GM18867 (cell line): ENCODE results near the gene NAMPT.
"Not testable (repeated sequence)": the region's sequence is repeated elsewhere in the genome, so short reads cannot be mapped to it uniquely, and the experiment has no call there.

Source experiments
- ATAC-seq: cut with Tn5 transposase; IDR thresholded peaks from one replicate; pipeline ENCODE4 v1.9.1; 2021; ENCODE audit warnings: mild to moderate bottlenecking, moderate library complexity; ENCODE audit not compliant: unreplicated experiment

The NAMPT gene

DNA sequence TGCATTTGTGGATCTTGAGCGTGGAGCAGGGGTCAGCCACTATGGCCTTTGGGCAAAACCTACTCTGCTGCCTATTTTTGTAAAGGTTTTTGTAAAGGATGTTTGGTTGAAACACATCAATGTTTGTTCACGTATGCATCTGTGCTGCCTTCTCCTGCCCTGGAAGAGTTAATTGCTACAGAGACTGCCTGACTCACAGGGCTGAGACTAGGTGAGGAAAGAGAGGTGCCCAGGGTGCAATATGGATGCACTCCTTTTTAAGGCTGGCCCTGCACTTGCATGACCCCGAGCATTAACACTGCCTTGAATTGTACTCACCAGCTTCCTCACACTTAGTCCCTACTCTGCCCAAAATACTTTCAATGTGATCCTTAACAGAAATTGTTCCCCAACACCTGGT is 20.9 kb upstream of the NAMPT start:
- ATAC-seq = no peak

DNA sequence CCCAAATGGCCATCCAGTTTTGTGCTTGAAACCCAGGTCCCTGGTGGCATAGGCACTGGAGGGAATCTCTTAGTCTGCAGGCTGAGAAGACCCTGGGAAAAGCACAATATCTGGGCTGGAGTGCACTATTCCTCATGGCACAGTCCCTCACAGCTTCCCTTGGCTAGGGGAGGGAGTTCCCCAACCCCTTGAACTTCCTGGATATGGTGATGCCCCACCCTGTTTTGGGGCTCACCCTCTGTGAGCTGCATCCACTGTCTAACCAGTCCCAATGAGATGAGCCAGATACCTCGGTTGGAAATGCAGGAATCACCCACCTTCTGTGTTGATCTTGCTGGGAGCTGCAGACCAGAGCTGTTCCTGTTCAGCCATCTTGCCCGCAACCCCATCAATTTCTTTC is 19.8 kb upstream of the NAMPT start:
- ATAC-seq = no peak

DNA sequence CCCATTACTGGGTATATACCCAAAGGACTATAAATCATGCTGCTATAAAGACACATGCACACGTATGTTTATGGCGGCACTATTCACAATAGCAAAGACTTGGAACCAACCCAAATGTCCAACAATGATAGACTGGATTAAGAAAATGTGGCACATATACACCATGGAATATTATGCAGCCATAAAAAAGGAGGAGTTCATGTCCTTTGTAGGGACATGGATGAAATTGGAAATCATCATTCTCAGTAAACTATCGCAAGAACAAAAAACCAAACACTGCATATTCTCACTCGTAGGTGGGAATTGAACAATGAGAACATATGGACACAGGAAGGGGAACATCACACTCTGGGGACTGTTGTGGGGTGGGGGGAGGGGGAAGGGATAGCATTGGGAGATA is 13.8 kb upstream of the NAMPT start:
- ATAC-seq = not testable (repeated sequence)

DNA sequence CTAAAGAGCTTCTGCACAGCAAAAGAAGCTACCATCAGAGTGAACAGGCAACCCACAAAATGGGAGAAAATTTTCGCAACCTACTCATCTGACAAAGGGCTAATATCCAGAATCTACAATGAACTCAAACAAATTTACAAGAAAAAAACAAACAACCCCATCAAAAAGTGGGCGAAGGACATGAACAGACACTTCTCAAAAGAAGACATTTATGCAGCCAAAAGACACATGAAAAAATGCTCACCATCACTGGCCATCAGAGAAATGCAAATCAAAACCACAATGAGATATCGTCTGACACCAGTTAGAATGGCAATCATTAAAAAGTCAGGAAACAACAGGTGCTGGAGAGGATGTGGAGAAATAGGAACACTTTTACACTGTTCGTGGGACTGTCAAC is 13.4 kb upstream of the NAMPT start:
- ATAC-seq = not testable (repeated sequence)

DNA sequence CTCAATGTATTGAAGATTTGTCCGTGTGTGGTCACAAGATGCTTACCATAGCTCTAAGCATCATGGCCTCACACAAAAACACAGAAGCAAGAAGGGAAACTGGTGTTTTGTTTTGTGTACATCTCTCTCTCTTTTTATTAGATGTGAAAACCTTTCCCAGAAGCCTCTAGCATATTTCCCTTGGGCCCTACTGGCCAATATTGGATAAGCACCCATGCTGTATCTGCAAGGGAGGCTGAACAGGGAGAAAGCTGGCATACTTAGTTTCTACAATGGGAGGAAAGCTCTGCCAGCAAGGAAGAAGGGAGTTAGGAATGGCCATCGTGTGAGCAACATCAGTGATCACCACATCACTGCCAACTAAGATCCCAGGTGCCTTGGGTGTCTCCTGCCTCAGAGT is 9.6 kb upstream of the NAMPT start:
- no peak for ATAC-seq

DNA sequence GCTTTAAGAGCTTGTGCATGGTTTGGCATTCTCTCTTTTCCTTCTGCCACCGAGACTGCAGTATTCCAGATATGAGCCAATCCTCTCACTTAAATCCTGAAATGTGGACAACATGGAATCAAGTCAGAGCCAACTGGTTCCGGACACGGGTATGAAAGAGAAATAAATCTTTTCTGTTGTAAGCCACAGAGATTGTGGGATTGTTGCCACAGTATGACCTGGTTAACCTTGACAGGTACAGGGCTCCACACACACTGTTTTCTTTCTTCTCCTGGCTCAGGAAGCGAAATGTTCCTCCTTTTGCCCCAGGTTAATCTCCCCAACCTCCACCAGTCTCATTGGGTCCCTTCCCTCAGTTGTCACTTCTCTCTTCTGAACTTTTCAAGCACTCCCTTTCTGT is 6.5 kb upstream of the NAMPT start:
- ATAC-seq = no peak

DNA sequence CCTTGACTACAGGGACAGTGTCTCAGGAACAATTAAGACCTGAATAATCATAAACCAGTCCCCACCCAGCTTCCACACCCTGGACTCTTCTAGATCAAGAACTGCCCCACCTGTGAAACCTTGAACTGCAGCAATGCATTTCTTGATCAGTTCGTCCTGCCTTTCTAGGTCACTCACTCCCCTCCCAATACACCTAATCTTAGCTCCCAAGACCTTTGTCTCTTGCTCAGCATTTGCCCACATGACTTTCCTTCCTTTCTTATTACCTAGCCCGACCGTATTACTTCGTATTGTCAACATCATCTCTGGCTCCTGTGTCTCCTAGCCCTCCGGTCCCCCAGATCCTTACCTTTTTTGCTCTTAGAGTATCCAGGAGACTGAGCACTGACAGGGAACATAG is 5.5 kb upstream of the NAMPT start:
- no peak for ATAC-seq

DNA sequence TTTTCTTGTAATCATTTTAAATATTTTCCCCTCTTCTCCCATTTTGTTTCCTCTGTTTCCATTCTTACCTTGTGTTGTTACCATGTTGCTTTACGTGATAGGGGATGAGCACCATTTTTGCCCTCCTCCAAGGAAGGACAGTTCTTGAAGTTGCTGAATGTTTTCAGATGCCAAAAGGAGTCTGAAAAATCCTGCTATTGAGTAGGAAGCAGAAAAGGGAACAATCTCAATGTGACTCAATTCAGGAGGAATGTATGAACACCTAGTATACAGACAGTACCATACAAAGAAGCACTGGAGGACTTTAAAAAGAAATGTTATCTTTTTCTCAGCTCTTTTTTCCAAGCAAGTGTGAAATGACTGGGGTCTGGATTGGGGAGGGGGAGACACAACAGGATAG is 5.1 kb upstream of the NAMPT start:
- no peak for ATAC-seq

DNA sequence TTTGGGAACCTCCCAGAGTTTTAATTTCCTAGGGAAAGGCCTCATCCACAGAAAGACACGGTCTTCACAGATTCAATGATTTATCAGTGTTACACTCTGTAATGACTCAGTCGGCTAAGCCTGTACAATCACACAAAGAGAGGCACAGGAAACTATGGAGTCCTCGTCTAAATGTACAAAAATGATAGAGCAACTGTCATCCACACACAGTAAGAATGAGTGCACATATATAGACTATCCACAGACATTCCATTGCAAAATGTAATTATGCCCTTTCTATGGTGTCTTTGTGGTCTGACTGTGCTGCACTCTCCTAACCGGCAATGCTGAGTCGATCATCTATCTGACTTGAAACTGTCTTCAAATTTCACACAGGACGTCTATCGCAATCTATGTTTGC is 3.5 kb upstream of the NAMPT start:
- ATAC-seq = no peak

DNA sequence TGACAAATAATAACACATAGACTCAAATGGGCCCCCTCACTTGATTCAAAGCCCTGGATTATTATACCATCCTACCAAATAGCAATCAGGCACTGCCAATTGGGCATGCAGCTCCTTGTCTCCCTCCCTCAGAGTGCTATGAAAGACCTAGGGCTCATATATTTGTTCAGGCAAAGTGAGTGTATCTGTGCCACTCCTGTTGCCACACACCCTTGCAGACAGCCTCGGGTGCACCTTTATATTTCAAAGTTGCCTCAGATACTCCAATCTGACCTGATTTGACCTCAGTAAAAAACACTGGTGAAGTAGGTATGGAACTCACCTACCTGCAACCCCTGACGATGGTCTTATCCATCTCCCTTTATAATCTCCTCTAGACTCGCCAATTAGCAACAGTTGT is 3.0 kb upstream of the NAMPT start:
- ATAC-seq = no peak

DNA sequence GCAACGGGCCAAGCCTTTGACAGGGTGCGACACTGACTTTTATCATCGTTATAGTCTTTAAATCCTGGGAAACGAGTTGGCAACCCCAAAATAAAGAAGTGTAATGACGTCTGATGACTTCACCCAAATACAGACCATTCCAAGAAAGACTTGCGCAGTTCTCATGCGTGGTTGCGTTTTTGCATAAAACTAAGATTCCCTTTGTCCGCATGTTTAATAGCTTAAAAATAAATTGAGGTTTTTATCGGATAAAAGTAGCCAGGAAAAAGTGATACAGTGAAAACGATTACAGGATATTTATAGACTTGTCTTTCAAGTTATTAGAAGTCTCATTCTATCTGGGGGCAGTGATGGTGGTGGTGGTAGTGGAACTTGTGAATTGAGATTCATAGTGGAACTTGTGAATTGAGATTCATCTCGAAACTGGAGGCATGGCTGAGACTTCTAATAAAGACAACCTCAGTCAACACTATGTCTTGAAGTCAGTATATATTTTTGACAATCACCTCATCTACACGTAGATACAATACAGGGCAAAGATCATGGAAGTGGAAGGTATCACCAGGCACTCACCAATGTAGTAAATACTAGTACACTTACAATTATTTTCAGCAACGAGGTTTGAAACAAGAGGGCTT is 1.2 kb upstream of the NAMPT start:
- ATAC-seq = peak; percentile 38

DNA sequence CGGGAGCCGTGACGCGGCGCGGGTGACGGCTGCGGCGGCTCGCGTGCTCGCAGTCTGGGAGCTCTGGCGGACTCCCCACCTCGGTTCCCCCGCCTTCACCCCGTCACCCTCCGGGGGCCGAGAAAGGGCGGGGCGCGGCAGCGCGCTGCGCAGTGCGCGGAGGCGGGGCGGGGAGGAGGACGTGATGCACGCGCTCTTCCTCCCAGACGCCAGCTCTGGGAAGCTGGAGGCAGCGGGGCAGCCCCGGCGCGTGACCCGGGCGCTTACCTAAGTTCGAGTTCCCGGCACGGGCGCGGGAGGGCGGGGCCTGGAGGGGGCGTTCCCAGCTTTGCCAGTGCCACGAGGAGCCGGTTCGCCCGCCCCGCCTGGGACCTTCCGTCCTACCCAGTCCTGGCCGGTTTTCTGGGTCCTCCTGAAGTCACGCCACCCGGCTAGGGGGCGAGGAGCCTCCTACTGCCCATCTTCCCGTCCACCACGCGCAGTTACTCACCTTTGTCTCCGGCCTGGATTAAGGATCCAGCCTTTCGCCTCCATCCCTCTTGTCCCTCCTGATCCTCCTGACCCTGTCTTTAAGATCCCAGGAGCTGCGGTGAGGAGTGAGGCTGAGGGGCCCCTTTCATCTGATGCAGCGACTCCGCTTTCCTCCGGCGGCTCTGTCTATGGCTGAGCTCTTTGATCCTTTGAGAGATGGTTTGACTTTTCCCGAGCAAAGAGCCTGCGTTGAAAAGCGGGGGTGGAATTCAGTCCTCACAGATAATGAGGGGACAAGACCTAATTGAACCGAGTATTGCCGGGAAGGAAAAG is 470 bp upstream of the NAMPT start:
- peak; percentile 75 for ATAC-seq

DNA sequence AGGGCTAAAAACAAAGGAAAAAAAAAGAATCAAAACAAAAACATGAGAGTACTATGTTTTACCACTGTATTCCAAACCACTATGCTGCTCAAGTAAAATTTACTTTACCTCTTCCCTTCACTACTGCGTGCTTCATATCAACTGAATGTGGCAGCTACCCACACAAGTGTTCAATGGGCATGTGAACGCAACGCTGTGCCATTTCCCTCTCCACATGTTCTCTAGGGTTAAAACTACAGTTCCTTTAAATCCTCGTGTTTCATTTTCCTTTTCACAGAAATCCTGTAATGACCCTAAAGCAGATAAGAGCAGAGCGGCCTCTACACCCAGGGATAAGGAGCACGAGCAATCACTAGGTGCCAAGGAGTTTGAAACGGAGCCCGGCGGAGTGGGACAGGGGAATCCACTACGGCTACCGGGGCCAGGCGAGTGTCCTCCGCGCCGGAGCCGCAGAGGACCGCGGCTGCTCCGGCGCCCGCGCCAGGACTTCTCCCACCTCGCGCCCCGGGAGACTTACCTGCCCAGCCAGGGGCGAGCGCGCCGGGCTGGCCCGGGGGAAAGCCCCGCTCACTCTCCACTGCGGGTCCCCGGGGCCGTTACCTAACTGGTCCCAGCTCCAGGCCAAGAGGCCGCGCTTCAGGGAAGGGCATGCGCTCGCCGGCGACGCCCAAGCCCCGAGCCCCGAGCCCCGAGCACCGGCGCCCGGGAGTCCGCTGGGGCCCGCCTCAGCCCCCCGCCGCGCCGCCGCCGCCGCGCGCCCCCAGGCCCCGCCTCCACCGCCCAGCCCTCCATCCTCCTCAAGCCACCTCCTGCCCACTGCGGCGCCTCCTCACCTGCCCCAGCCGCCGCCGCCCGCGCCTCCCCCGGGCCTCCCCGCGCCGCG is 711 bp downstream of the NAMPT start:
- ATAC-seq = peak; percentile 17

DNA sequence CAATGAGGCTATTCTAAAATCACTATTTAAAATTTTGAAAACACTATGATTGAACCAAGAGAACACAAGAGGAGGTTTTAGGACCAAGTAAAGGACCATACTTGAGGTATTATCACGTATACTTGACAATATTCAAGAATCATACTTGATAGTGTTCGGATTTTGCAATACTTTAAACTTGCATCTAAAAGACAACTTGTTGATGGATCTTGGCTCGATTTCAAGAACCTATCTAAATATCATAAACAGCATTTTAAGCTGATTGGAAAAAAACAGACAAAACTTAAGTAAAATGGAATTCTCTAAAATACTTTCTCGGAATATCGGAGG is 1.3 kb downstream of the NAMPT start:
- no peak for ATAC-seq

DNA sequence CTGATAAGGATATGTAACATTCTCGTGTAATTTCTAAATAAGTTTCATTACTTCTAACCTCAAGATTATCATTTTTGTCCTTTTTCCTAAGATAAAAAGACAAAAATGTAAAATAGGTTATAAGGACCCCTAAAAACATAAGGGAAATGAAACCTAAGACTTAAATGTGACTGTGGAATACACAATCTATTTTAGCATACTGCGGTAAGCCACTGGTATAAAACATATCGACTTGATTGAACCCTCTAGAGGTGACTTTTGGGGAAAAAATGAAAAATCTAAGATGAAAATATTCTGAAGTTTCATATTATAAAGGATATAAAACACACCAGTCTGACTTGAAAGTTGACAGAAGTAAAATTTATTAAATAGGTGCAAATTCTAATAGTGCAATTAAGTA is 1.9 kb downstream of the NAMPT start:
- no peak for ATAC-seq

DNA sequence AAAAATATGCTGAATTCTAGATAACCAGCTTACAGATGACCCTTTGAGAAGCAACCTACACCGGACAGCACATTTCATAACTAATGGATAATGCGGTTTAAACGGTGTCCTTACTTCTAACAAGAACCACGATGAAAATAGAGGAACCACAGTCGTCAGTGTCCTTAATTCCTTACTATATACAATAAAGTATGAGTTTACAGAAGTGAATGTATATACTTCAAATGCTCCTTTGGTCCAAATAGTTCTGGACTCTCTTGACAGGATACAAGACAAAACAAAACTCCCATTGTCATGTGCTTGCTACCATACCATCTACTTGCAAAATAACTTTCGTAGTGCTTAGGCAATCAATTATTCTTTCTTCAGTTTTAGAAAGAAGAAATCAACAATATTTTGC is 2.4 kb downstream of the NAMPT start:
- no peak for ATAC-seq

DNA sequence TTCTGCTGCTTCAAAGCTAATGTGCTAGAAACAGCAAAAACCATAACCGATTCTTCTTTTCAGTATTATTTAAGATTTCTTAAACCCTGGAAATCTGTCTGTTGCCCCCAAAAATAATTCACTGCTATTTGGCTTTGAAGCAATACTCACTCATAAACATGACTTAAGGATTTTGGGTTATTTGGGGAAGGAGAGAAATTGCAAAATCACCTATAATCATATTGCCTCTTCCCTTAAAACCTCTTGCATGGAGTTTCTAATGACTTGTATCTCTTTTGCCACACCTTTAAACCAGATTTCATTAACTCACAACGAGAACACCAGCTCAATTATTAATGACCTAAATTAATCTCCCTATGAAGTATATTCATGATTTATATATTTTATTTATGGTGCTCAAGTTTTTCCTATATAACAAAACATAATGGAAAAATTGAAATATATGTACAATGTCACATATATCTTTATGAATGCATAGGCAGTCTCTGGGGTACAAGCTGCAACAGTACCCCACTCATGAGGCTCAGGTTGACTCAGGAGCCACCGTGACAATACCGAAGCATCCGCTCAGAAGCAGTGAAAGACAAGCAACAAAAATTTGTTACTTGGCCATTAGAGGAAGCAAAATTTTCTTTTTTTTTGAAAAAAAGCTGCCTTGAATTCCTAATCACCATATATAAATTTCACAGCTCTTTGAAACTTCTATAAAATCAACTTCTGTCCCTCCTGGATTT is 3.0 kb downstream of the NAMPT start:
- no peak for ATAC-seq

DNA sequence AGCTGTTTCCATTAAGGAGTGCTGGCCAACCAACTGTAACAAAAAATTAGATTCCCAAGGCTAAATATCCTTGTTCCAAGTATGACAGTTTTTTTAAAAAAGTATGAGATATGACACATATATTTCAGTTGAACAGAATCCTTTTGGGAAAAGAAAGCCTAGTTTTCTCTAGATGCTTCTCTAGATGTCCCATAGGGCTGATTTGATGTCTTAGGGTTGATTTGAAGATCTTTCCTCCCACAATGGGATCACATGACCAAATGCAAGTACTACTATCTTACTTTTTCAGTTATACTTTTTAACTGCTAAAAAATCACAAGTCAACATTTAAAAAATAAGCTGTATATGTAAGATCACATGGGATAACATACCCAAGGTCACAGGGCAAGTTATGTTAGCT is 3.7 kb downstream of the NAMPT start:
- no peak for ATAC-seq

DNA sequence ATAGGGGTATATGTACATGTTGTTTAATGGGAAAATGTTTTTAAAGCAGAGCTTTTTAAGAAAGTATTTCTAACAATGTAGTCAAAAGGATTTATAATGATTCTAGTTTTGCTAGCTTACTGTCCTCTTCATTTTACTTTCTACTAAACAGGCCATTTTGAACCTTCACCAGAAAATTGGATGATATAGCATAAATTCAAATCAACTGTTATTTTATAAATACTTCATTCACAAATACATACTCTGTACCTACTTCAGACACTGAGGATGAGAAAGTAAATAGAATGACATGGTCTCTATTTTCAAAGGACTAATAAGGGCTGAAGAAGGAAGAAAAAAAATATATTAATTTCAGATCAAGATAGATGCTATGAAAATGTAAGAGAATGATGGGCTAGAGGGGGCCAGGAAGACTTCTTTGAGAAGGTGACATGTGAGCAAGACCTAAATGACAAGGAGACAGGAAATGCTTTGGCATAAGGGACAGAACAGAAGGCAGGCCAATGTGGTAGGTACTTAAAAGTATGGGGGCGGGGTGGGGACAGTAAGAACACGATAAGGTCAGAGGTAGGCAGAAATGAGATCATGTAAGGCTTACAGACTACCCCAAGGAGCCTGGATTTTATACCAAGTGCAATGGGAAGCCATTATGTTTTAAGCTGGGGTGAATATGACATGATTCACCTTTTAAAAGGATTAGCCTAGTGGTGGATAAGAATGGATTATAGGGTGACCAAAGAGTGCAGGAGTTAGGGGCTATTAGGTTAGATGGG is 5.2 kb downstream of the NAMPT start:
- ATAC-seq = no peak

DNA sequence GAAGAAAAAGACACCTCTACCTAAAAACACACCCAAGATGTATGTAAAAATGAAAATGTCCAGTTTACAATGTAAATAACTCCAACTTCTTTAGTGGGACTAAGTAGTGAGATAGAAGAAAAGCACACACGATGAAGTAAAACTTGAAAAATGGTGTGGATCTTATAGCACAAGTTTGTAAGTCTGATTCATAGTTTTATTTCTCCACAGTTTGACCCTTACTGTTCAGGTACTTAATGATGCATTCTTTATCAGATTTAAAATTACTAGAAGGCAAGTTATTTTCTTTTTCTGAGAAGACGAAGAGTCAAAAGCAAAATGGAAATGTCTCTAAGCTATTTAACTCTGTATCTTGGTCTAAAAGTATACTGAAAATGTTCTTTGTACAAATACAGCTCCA is 6.1 kb downstream of the NAMPT start:
- ATAC-seq = no peak

DNA sequence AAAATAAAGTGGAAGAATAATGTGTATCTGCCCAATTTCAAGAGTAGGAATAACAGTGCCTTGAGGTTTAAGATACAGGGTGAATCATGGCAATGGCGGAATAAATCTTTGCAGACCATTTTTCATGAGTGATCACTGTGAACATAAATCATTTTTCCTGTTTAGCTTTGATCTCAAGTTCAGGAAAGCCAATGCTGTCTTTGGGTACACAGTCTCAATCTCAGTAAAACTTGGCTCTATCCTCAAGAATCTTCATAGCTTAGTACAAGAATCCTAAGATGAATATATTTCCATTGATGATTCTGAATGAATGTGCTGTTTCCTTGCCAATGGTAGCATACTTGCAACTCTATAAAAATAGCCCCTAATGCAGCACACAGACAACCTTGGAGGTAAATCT is 6.8 kb downstream of the NAMPT start:
- no peak for ATAC-seq
